HepG2 (cell line): ENCODE data around the gene HCFC1R1. TPM values are rescaled to one million over a fixed set of nuclear protein-coding genes. Genes with fewer than 3 reads are reported as not detected.

Experiments
- ASH2L ChIP-seq: fragments of 300-600, 200-600 bp; sonication (generic); IDR thresholded peaks from 2 replicates; pipeline ENCODE4 v1.7.0; 2017; ENCODE audit warnings: low read depth, mild to moderate bottlenecking, moderate library complexity, mixed read lengths, low read length; ENCODE audit not compliant: insufficient read length
- ATAD3A ChIP-seq: sonication (generic); formaldehyde crosslinking; IDR thresholded peaks from 2 replicates; pipeline ENCODE4 v1.4.0; 2020; ENCODE audit warnings: missing genetic modification reagents
- ATF7 ChIP-seq, 2 experiments: fragments of 450-650 bp in 1 of 2; sonication (generic) in 1 of 2; formaldehyde crosslinking in 1 of 2; IDR thresholded peaks; 2 replicates each; pipeline versions ENCODE4 v1.4.0 to v1.6.1; 2016 to 2020; ENCODE audit warnings: antibody characterized with exemption in 1 of 2, mild to moderate bottlenecking in 1 of 2, missing genetic modification reagents in 1 of 2
- BRD4 ChIP-seq: sonication (generic); formaldehyde crosslinking; IDR thresholded peaks from 2 replicates; pipeline ENCODE4 v1.4.0; 2020; ENCODE audit warnings: missing genetic modification reagents
- GABPB1 ChIP-seq: IDR thresholded peaks from 2 replicates; pipeline ENCODE4 v1.6.1; 2016; ENCODE audit warnings: mild to moderate bottlenecking, missing genetic modification reagents, moderate library complexity, missing compliant biosample characterization
- HNRNPLL ChIP-seq: fragments of 200-400 bp; formaldehyde crosslinking; IDR thresholded peaks from 2 replicates; pipeline ENCODE4 v1.6.1; 2017; ENCODE audit warnings: mild to moderate bottlenecking, low read depth, low read length; ENCODE audit not compliant: poor library complexity, severe bottlenecking
- MATR3 ChIP-seq: sonication (generic); formaldehyde crosslinking; IDR thresholded peaks from 2 replicates; pipeline ENCODE4 v1.4.0; 2020; ENCODE audit warnings: missing genetic modification reagents
- MEIS2 ChIP-seq: sonication (generic); formaldehyde crosslinking; IDR thresholded peaks from 2 replicates; pipeline ENCODE4 v1.9.0; 2021; ENCODE audit warnings: mild to moderate bottlenecking, missing genetic modification reagents
- PCBP1 ChIP-seq: fragments of 200-400 bp; formaldehyde crosslinking; IDR thresholded peaks from 2 replicates; pipeline ENCODE4 v1.6.1; 2017; ENCODE audit warnings: mild to moderate bottlenecking, low read depth, low read length, borderline replicate concordance
- POLR2G ChIP-seq: fragments of 200-400 bp; formaldehyde crosslinking; IDR thresholded peaks from 2 replicates; pipeline ENCODE4 v1.6.1; 2018; ENCODE audit warnings: mild to moderate bottlenecking, low read depth, low read length, moderate library complexity
- SOX5 ChIP-seq: IDR thresholded peaks from 2 replicates; pipeline ENCODE4 v1.6.1; 2016; ENCODE audit warnings: borderline replicate concordance
- SRSF1 ChIP-seq: fragments of 200-400 bp; formaldehyde crosslinking; optimal IDR thresholded peaks from 2 replicates; pipeline ENCODE3; 2017; ENCODE audit warnings: mild to moderate bottlenecking, low read depth, low read length, moderate library complexity
- SYNCRIP ChIP-seq: fragments of 200-400 bp; formaldehyde crosslinking; IDR thresholded peaks from 2 replicates; pipeline ENCODE4 v1.6.1; 2018; ENCODE audit warnings: mild to moderate bottlenecking, low read depth, low read length; ENCODE audit not compliant: insufficient read depth
- ZMYM2 ChIP-seq: sonication (generic); formaldehyde crosslinking; IDR thresholded peaks from 2 replicates; pipeline ENCODE4 v1.8.0; 2022; ENCODE audit warnings: mild to moderate bottlenecking, missing genetic modification reagents
- ZNF225 ChIP-seq: sonication (generic); formaldehyde crosslinking; IDR thresholded peaks from 2 replicates; pipeline ENCODE4 v1.4.0; 2020; ENCODE audit warnings: mild to moderate bottlenecking, missing genetic modification reagents
- ZNF557 ChIP-seq: sonication (generic); formaldehyde crosslinking; IDR thresholded peaks from 2 replicates; pipeline ENCODE4 v1.4.0; 2020; ENCODE audit warnings: missing genetic modification reagents
- ZNF614 ChIP-seq: IDR thresholded peaks from 2 replicates; pipeline ENCODE4 v1.6.1; 2018; ENCODE audit warnings: missing biosample characterization, missing genetic modification reagents, inconsistent platforms, borderline replicate concordance
- ZNF766 ChIP-seq: sonication (generic); formaldehyde crosslinking; IDR thresholded peaks from 2 replicates; pipeline ENCODE4 v1.5.0; 2020; ENCODE audit warnings: missing genetic modification reagents, borderline replicate concordance
- ZNF781 ChIP-seq: sonication (generic); formaldehyde crosslinking; IDR thresholded peaks from 2 replicates; pipeline ENCODE4 v1.5.1; 2020; ENCODE audit warnings: borderline replicate concordance, mild to moderate bottlenecking, missing genetic modification reagents; ENCODE audit errors: not compliant biosample characterization
- ZSCAN9 ChIP-seq: IDR thresholded peaks from 2 replicates; pipeline ENCODE4 v1.6.1; 2016; ENCODE audit warnings: borderline replicate concordance
- polyA plus RNA-seq, 8 experiments: library from polyadenylated mRNA; depleted of rRNA in 3 of 8; stranded (reverse) in 7 of 8; unstranded in 1 of 8; fragments of >200 nt; fragmentation: Illumina TruSeq in 4 of 8; extraction: Trizol in 4 of 8; gene quantifications; 2 replicates each; pipeline versions ENCODE4 v1.2.1 to v1.2.3, GENCODE V29; 2011 to 2016; ENCODE audit warnings: low read depth in 4 of 8, missing spikeins in 1 of 8, mixed read lengths in 1 of 8; ENCODE audit not compliant: insufficient read depth in 1 of 8
- total RNA-seq, 5 experiments: library from RNA; depleted of rRNA; stranded (reverse); fragments of >200 nt; fragmentation: Illumina TruSeq; extraction: Trizol; gene quantifications; 2 replicates each; pipeline ENCODE4 v1.2.3, GENCODE V29; 2016; ENCODE audit warnings: low read depth in 1 of 5
- TF ChIP-seq, protein P1 (sequence below): sonication (generic); formaldehyde crosslinking; IDR thresholded peaks from 2 replicates; pipeline ENCODE4 v1.8.0; 2022; ENCODE audit warnings: mild to moderate bottlenecking, missing genetic modification reagents, moderate library complexity
- TF ChIP-seq, protein P2 (sequence below): IDR thresholded peaks from 2 replicates; pipeline ENCODE4 v1.6.1; 2012; ENCODE audit warnings: inconsistent platforms
- TF ChIP-seq, protein P3 (sequence below): sonication (generic); formaldehyde crosslinking; conservative IDR thresholded peaks from 2 replicates; pipeline ENCODE4 v1.8.1; 2023; ENCODE audit warnings: missing genetic modification reagents
- TF ChIP-seq, protein P4 (sequence below): sonication (generic); formaldehyde crosslinking; IDR thresholded peaks from 2 replicates; pipeline ENCODE4 v1.4.0; 2020; ENCODE audit warnings: low read depth, mild to moderate bottlenecking, missing genetic modification reagents
- TF ChIP-seq, protein P5 (sequence below): sonication (generic); formaldehyde crosslinking; IDR thresholded peaks from 2 replicates; pipeline ENCODE4 v1.4.0; 2020; ENCODE audit warnings: mild to moderate bottlenecking, missing genetic modification reagents

Gene HCFC1R1
- total and polyA plus RNA-seq, 2 of the 13 experiments (the other 11 are each of a cell fraction or from before 2014, with no cell fraction given) = 13.8 to 16.1 TPM

DNA sequence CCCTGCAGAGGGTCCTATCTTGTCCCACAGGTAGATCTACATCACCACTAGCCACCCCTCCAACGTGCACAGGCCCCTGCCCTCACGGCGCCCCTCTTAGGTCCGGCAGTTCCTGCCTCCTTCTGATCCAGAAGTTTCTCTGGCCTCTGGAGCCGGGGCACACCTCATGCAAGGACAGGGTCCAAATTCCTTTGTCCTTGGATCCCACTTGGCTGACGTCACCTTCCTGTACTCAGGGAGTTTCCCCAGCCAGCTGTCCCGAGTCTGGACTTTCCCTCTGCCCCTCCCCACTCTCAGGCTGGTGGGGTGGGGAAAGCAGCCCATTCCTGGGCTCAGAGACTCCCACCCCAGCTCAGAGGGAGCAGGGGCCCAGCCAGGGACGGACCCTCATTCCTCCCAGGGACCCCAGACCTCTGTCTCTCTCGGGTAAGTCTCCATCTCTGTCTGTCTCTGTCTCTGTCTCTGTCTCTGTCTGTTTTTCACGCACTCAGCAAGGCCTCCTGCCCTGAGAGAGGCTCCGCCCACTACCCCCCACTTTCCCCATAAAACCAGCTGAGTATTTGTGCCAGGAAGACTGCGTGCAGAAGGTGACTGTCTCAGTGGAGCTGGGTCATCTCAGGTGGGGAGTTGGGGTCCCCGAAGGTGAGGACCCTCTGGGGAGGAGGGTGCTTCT, 41.5 kb upstream of the HCFC1R1 start, which contains the start of gene IL32 (continued):
- TF ChIP-seq, protein P1, sequence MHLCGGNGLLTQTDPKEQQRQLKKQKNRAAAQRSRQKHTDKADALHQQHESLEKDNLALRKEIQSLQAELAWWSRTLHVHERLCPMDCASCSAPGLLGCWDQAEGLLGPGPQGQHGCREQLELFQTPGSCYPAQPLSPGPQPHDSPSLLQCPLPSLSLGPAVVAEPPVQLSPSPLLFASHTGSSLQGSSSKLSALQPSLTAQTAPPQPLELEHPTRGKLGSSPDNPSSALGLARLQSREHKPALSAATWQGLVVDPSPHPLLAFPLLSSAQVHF = no peak
- TF ChIP-seq ZMYM2 (no peak), ZNF781 (CRISPR knock-in tag) (peak; percentile 66), GABPB1 (CRISPR knock-in tag) (peak; percentile 72), POLR2G (peak; percentile 79), SRSF1 (no peak), MATR3 (CRISPR knock-in tag) (no peak), ATAD3A (no peak), MEIS2 (CRISPR knock-in tag) (0 out of 2 replicates have a peak, but pooled peaks have one; percentile 33), SOX5 (CRISPR knock-in tag) (peak; percentile 53), ZNF614 (peak; percentile 73), ZSCAN9 (no peak), PCBP1 (no peak), HNRNPLL (no peak), ZNF766 (CRISPR knock-in tag) (no peak; the same call in 1 of the 2 replicates), SYNCRIP (no peak), ZNF225 (no peak; the same call in 1 of the 2 replicates), ASH2L (peak; percentile 62), ATF7 (IDR thresholded peaks at IDR 0.05) (peak; percentile 97), ATF7 (CRISPR knock-in tag; IDR thresholded peaks at IDR 0.05) (peak; percentile 99), BRD4 (CRISPR knock-in tag) (no peak), ZNF557 (CRISPR knock-in tag) (no peak)
- TF ChIP-seq, protein P2, sequence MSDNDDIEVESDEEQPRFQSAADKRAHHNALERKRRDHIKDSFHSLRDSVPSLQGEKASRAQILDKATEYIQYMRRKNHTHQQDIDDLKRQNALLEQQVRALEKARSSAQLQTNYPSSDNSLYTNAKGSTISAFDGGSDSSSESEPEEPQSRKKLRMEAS = peak; percentile 82
- TF ChIP-seq, protein P3, sequence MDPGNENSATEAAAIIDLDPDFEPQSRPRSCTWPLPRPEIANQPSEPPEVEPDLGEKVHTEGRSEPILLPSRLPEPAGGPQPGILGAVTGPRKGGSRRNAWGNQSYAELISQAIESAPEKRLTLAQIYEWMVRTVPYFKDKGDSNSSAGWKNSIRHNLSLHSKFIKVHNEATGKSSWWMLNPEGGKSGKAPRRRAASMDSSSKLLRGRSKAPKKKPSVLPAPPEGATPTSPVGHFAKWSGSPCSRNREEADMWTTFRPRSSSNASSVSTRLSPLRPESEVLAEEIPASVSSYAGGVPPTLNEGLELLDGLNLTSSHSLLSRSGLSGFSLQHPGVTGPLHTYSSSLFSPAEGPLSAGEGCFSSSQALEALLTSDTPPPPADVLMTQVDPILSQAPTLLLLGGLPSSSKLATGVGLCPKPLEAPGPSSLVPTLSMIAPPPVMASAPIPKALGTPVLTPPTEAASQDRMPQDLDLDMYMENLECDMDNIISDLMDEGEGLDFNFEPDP (CRISPR knock-in tag) = no peak
- TF ChIP-seq, protein P4, sequence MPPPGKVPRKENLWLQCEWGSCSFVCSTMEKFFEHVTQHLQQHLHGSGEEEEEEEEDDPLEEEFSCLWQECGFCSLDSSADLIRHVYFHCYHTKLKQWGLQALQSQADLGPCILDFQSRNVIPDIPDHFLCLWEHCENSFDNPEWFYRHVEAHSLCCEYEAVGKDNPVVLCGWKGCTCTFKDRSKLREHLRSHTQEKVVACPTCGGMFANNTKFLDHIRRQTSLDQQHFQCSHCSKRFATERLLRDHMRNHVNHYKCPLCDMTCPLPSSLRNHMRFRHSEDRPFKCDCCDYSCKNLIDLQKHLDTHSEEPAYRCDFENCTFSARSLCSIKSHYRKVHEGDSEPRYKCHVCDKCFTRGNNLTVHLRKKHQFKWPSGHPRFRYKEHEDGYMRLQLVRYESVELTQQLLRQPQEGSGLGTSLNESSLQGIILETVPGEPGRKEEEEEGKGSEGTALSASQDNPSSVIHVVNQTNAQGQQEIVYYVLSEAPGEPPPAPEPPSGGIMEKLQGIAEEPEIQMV = 0 out of 2 replicates have a peak, but pooled peaks have one; percentile 21
- TF ChIP-seq, protein P5, sequence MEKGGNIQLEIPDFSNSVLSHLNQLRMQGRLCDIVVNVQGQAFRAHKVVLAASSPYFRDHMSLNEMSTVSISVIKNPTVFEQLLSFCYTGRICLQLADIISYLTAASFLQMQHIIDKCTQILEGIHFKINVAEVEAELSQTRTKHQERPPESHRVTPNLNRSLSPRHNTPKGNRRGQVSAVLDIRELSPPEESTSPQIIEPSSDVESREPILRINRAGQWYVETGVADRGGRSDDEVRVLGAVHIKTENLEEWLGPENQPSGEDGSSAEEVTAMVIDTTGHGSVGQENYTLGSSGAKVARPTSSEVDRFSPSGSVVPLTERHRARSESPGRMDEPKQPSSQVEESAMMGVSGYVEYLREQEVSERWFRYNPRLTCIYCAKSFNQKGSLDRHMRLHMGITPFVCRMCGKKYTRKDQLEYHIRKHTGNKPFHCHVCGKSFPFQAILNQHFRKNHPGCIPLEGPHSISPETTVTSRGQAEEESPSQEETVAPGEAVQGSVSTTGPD = no peak
